ENCODE measurements around the gene GBA2. TPM values are rescaled to one million over a fixed set of nuclear protein-coding genes. Genes with fewer than 3 reads are reported as not detected.

GBA2 gene
- total and polyA plus RNA-seq, 2 experiments from 2014 or later, result 32.1 to 80.1 TPM

DNA sequence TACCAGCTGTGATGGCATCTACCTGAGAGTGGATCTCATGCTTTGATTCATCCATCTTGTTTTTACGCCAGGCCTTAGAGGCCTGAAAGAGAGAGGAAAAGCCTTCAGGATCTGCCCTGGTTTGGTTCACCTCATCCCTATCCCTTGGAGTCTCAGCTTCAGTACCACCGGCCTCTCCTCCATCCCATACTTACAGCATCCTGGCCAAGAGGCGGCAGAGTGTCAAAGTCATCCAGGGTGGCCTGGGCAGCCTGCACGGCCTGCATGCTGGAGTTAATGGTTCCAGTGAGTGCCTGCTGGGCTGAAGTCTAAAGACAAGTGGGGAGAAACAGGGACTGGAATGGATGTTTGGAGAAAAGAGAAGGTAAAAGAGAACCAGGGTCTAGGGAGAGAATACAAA is 29.5 kb downstream of the GBA2 start:
- Mint-ChIP-seq H3K4me1 (peaks cover 4% of the 10 kb centered on the region; the same call in 1 of the 3 replicates), H3K36me3 (ENCODE audit: low read depth) (peaks cover 90% of the 10 kb centered on the region), H3K27ac (no peak overlapping the region), H3K9me3 (no peaks in the 10 kb centered on the region), H3K27me3 (ENCODE audit: insufficient read depth, low read depth, poor library complexity) (no peaks in the 10 kb centered on the region), H3K4me3 (no peak overlapping the region)
- H3K4me2 ChIP-seq, result no peak overlapping the region
- H3K36me3 ChIP-seq (ENCODE audit: insufficient read depth), result peaks cover 55% of the 10 kb centered on the region
- no peak overlapping the region for H2AFZ ChIP-seq
- H3K27ac ChIP-seq (ENCODE audit: low read depth), result no peak overlapping the region
- H4K20me1 ChIP-seq (replicated peaks; ENCODE audit: insufficient read depth), result no peaks in the 10 kb centered on the region; the same call in 1 of the 2 replicates
- TF ChIP-seq ZNF462 (CRISPR knock-in tag; IDR thresholded peaks at IDR 0.05) (no peak), NANOG (IDR thresholded peaks at IDR 0.05; ENCODE audit: borderline replicate concordance) (no peak), ZNF331 (CRISPR knock-in tag; IDR thresholded peaks at IDR 0.05; ENCODE audit: low read depth) (no peak), EZH2 (IDR thresholded peaks at IDR 0.05; ENCODE audit: low read depth, unreplicated experiment) (no peak), POLR2AphosphoS5 (IDR thresholded peaks at IDR 0.05; ENCODE audit: low read depth) (no peak), STAT1 (IDR thresholded peaks at IDR 0.05; ENCODE audit: unreplicated experiment) (no peak), JUNB (IDR thresholded peaks at IDR 0.05; ENCODE audit: unreplicated experiment) (no peak)
- TF ChIP-seq, protein P1, sequence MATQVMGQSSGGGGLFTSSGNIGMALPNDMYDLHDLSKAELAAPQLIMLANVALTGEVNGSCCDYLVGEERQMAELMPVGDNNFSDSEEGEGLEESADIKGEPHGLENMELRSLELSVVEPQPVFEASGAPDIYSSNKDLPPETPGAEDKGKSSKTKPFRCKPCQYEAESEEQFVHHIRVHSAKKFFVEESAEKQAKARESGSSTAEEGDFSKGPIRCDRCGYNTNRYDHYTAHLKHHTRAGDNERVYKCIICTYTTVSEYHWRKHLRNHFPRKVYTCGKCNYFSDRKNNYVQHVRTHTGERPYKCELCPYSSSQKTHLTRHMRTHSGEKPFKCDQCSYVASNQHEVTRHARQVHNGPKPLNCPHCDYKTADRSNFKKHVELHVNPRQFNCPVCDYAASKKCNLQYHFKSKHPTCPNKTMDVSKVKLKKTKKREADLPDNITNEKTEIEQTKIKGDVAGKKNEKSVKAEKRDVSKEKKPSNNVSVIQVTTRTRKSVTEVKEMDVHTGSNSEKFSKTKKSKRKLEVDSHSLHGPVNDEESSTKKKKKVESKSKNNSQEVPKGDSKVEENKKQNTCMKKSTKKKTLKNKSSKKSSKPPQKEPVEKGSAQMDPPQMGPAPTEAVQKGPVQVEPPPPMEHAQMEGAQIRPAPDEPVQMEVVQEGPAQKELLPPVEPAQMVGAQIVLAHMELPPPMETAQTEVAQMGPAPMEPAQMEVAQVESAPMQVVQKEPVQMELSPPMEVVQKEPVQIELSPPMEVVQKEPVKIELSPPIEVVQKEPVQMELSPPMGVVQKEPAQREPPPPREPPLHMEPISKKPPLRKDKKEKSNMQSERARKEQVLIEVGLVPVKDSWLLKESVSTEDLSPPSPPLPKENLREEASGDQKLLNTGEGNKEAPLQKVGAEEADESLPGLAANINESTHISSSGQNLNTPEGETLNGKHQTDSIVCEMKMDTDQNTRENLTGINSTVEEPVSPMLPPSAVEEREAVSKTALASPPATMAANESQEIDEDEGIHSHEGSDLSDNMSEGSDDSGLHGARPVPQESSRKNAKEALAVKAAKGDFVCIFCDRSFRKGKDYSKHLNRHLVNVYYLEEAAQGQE (IDR thresholded peaks at IDR 0.05; ENCODE audit: unreplicated experiment), result no peak
- TF ChIP-seq, protein P2, sequence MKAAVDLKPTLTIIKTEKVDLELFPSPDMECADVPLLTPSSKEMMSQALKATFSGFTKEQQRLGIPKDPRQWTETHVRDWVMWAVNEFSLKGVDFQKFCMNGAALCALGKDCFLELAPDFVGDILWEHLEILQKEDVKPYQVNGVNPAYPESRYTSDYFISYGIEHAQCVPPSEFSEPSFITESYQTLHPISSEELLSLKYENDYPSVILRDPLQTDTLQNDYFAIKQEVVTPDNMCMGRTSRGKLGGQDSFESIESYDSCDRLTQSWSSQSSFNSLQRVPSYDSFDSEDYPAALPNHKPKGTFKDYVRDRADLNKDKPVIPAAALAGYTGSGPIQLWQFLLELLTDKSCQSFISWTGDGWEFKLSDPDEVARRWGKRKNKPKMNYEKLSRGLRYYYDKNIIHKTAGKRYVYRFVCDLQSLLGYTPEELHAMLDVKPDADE (IDR thresholded peaks at IDR 0.05), result no peak
- H3F3A ChIP-seq (replicated peaks; ENCODE audit: low read depth), result no peaks in the 10 kb centered on the region
- H3K4me1 ChIP-seq (ENCODE audit: insufficient read depth), result no peaks in the 10 kb centered on the region
- ATAC-seq (no peak), DNase-seq (ENCODE audit: low spot score) (no peak)
- H3K79me2 ChIP-seq (replicated peaks; ENCODE audit: insufficient read depth), result no peaks in the 10 kb centered on the region
- no peaks in the 10 kb centered on the region for H3K27me3 ChIP-seq (ENCODE audit: insufficient read depth)
- H3K4me3 ChIP-seq, result no peak overlapping the region
- no peaks in the 10 kb centered on the region for H3K9me2 ChIP-seq (ENCODE audit: insufficient read depth)

All from GM23338 (cell line).